ENCODE measurements around the gene HUWE1.
"Not testable (repeated sequence)": the region's sequence is repeated elsewhere in the genome, so short reads cannot be mapped to it uniquely, and the experiment has no call there.

HUWE1 gene

GRCh38 chrX:53531255-53531966 is 155.1 kb downstream of the HUWE1 start:
- DNase-seq (ENCODE audit: extremely low read depth in 1 of 2, low read depth in 1 of 2), result not testable (repeated sequence)

DNA sequence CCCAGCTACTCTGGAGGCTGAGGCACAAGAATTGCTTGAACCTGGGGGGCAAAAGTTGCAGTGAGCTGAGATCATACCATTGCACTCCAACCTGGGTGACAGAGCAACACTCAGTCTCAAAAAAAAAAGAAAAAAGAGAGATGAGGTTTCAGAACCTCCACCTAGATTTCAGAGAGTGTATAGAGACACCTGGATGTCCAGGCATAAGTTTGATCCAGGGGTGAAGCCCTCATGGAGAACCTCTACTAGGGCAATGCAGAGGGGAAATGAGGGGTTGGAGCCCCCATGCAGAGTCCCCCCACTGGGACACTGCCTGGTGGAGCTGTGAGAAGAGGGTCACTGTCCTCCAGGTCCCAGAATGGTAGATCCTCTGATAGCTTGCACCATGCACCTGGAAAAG is 159.5 kb downstream of the HUWE1 start:
- no peak for DNase-seq (ENCODE audit: extremely low read depth in 1 of 2, low read depth in 1 of 2)

GRCh38 chrX:53511322-53511721 is 175.2 kb downstream of the HUWE1 start:
- no peak for DNase-seq (ENCODE audit: extremely low read depth in 1 of 2, low read depth in 1 of 2)

DNA sequence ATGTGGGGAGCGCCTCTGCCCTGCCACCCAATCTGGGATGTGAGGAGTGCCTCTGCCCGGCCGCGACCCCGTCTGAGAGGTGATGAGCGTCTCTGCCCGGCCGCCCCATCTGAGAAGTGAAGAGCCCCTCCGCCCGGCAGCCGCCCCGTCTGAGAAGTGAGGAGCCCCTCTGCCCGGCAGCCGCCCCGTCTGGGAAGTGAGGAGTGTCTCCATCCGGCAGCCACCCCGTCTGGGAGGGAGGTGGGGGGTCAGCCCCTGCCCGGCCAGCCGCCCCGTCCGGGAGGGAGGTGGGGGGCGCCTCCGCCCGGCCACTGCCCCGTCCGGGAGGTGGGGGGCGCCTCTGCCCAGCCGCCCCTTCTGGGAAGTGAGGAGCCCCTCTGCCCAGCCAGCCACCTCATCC is 182.5 kb downstream of the HUWE1 start:
- DNase-seq (ENCODE audit: extremely low read depth in 1 of 2, low read depth in 1 of 2), result not testable (repeated sequence)

GRCh38 chrX:53494436-53494835 is 192.1 kb downstream of the HUWE1 start:
- no peak for DNase-seq (ENCODE audit: extremely low read depth in 1 of 2, low read depth in 1 of 2)

DNA sequence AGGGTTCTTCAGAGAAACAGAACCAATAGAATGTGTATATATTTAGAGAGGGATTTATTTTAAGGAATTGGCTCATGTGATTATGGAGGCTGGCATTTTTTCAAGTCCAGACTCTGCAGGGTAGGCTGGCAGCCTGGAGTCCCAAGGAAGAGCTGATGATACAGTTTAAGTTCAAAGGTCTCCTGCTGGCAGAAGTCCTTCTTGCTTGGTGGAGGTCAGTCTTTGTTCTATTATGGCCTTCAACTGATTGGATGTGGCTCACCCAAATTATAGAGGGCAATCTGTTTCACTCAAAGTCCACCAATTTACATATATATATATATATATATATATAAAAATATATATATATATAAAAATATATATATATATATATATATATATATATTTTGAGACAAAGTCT is 200.2 kb downstream of the HUWE1 start:
- DNase-seq (ENCODE audit: extremely low read depth in 1 of 2, low read depth in 1 of 2), result no peak

DNA sequence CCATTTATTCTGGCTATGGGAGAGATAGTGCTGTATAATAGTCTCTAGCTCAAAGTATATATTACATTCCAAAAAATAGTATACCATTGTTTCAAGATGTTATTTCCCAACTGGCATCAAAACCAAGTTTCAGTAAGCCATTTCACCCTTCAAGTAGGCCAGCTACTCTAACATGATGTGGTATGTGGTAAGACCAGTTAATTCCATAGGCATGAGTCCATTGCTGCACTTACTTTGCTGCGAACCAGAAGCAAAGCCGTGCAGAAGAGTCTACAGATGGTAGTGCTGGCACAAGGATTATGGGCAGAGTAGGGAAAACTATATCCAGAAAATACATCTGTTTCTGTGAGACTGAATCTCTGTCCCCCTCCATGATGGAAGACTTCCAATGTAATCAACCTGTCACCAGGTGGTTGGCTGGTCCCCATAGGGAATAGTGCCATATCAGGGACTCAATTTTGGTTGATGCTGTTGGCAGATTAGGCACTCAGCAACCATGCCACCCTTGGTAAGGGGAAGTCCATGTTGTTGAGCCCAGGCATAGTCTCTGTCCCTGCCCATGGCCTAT is 202.6 kb downstream of the HUWE1 start:
- no peak for DNase-seq (ENCODE audit: extremely low read depth in 1 of 2, low read depth in 1 of 2)

GRCh38 chrX:53483416-53483815 is 203.1 kb downstream of the HUWE1 start:
- no peak for DNase-seq (ENCODE audit: extremely low read depth in 1 of 2, low read depth in 1 of 2)
